Fibroblast of mammary gland (primary cell): ENCODE measurements around the gene CAMK1D.

Experiments used
- DNase-seq: peaks from one replicate; pipeline ENCODE4 v3.0.0-alpha.2; 2010; ENCODE audit warnings: low read depth
- H3K4me3 ChIP-seq: 2 replicates; pipeline ENCODE4 v1.5.1; 2011; ENCODE audit warnings: low read depth, mild to moderate bottlenecking, low read length, moderate library complexity; ENCODE audit not compliant: control insufficient read depth
- CTCF ChIP-seq: conservative IDR thresholded peaks from 2 replicates; pipeline ENCODE4 v1.5.1; 2011; ENCODE audit warnings: low read depth, low read length, inconsistent platforms; ENCODE audit not compliant: control insufficient read depth, insufficient read depth

Gene CAMK1D

GRCh38 chr10:12396567-12396966 is 47.2 kb downstream of the CAMK1D start:
- no peak for DNase-seq
- TF ChIP-seq CTCF, result no peak
- no peak overlapping the region for H3K4me3 ChIP-seq

GRCh38 chr10:12397147-12397896 is 48.0 kb downstream of the CAMK1D start:
- no peak for DNase-seq
- no peak for TF ChIP-seq CTCF
- no peak overlapping the region for H3K4me3 ChIP-seq

- no peak for TF ChIP-seq CTCF
- no peak overlapping the region for H3K4me3 ChIP-seq
These were observed 48.6 kb downstream of the CAMK1D start for GRCh38 chr10:12397941-12398340.

DNA sequence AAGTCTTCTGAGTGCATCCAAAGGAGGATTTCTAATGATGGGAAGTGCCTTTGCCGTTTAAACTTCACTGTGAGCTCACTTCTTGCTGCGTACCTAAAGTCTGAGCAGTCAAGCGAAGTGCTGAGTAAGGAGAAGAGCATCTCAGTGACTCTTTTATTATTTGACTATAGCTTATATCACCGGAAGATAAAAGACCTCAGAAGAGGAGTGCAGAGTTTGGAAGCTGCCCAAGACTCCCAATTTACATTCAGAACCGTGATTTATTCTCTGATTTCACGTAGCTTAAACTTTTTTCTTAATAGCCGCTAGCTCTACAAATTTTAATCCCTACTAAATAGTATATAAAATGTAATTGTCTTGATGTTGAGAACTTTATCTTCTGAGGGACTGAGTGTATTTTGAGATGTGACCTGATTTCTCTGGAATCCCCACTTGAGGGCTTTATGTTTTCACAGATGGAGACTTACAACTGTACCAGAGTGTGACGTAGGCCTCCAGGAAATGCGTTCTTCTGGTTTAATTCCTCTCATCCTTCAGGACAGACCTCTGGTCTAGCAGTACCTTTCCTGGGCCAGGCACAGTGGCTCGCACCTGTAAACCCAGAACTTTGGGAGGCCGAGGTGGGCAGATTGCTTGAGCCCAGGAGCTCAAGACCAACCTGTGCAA is 51.1 kb downstream of the CAMK1D start:
- TF ChIP-seq CTCF, result no peak
- H3K4me3 ChIP-seq, result no peak overlapping the region
- no peak for DNase-seq

More at GRCh38 chr10:12397941-12398340, 48.6 kb downstream of the CAMK1D start:
- DNase-seq, result no peak

DNA sequence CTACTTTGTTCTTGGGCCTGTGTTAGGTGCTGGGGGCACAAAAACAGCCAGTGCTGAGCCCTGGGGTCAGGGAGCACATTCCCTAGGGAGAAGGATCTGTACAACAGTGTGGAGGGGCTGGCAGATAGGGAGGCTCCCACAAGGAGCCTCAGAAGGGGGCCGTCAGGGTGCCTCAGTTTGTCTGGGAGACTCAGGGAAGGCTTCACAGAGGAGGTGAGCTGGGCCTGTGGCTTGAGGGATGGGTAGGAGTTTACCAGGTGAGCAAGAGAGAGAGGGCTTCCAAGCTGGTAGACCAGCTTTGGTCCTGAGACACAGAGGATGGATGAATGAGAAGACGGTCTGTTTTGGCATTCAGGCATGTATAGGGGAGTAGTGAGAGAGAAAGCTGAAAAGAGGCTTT is 52.1 kb downstream of the CAMK1D start:
- DNase-seq, result no peak
- no peak overlapping the region for H3K4me3 ChIP-seq
- no peak for TF ChIP-seq CTCF

DNA sequence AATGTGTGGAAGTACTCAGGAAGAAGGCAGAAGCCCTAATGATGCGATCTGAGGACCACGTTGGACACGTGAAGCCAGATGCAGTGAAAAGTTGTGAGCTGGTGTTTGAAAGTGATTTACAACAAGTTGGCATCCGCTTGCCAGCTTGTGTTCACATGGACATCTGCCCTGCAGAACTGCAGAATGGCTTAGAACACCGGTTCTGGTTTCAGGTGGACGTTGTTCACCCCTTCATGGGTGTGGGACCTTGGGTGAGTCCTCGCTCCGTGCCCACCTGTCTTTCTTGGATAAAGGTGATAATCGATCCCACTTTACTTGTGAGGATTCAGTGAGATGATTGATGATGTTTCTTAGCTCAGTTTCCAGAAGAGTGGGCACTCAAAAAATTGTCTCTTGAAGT is 53.8 kb downstream of the CAMK1D start:
- no peak for DNase-seq
- no peak for TF ChIP-seq CTCF
- H3K4me3 ChIP-seq, result no peak overlapping the region
